ENCODE measurements around the gene MAP10.

Gene MAP10

GRCh38 chr1:232837087-232837486 is 31.9 kb downstream of the MAP10 start:
- no peaks in the 10 kb centered on the region for H3K9me2 ChIP-seq (replicated peaks; ENCODE audit: insufficient read depth, low read length)
- no peaks in the 10 kb centered on the region for H3K27me3 ChIP-seq (replicated peaks; ENCODE audit: insufficient read depth, low read length)
- H3K79me2 ChIP-seq (ENCODE audit: low read length) = no peaks in the 10 kb centered on the region
- no peaks in the 10 kb centered on the region for H3K36me3 ChIP-seq (replicated peaks; ENCODE audit: insufficient read depth, low read length)
- H3K4me3 ChIP-seq (ENCODE audit: low read length) = no peak overlapping the region
- no peak overlapping the region for H3K9ac ChIP-seq (ENCODE audit: low read length)
- no peaks in the 10 kb centered on the region for H3F3A ChIP-seq (ENCODE audit: insufficient read depth, low read length)
- no peak overlapping the region for H3K4me2 ChIP-seq (ENCODE audit: low read depth, low read length)
- no peaks in the 10 kb centered on the region for H3K9me3 ChIP-seq (replicated peaks; ENCODE audit: insufficient read depth, low read length)
- H3K27ac ChIP-seq (ENCODE audit: low read length) = no peak overlapping the region
- H2AFZ ChIP-seq (ENCODE audit: low read length) = no peak overlapping the region
- H3K4me1 ChIP-seq (ENCODE audit: low read length) = no peaks in the 10 kb centered on the region
- H4K20me1 ChIP-seq (ENCODE audit: insufficient read depth, low read length) = no peaks in the 10 kb centered on the region
- no peak for TF ChIP-seq EZH2phosphoT487 (IDR thresholded peaks at IDR 0.05; ENCODE audit: low read length)
- TF ChIP-seq CTCF (IDR thresholded peaks at IDR 0.05; ENCODE audit: low read length) = no peak
- DNase-seq = no peak

DNA sequence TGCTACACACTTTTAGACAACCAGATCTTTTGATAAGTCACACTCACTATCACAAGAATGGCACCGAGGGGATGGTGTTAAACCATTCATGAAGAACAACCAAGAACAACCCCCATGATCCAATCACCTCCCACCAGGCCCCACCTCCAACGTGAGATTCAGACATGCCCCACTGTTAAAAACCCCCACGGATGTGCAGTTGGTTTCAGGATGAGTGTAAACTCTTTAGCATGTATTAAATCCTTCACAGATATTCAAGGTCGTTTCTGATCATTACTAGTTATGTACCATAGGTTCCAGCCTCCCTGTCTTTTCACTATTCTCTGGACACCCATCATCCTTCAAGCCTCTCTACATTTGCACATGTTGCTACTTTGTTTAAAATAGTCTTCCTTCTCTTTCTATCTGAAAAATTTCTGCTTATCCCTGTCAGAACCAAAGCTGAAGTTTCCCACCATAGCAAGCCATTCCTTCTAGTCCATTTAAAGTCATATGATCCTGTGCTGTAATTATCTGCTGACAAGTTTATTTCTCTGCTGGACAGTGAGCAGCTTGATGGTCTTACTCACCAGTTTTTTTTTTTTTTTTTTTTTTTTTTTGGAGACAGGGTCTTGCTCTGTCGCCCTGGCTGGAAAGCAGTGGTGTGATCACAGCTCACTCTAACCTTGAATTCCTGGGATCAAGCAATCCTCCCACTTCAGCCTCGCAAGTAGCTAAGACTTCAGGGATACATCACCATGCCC is 36.8 kb downstream of the MAP10 start:
- no peak overlapping the region for H3K27ac ChIP-seq (ENCODE audit: low read length)
- no peaks in the 10 kb centered on the region for H3K9me3 ChIP-seq (replicated peaks; ENCODE audit: insufficient read depth, low read length)
- no peak overlapping the region for H2AFZ ChIP-seq (ENCODE audit: low read length)
- no peak for DNase-seq
- H4K20me1 ChIP-seq (ENCODE audit: insufficient read depth, low read length) = no peaks in the 10 kb centered on the region
- no peaks in the 10 kb centered on the region for H3K36me3 ChIP-seq (replicated peaks; ENCODE audit: insufficient read depth, low read length)
- H3K27me3 ChIP-seq (replicated peaks; ENCODE audit: insufficient read depth, low read length) = no peaks in the 10 kb centered on the region
- no peaks in the 10 kb centered on the region for H3K4me1 ChIP-seq (ENCODE audit: low read length)
- H3K9ac ChIP-seq (ENCODE audit: low read length) = no peak overlapping the region
- H3F3A ChIP-seq (ENCODE audit: insufficient read depth, low read length) = no peaks in the 10 kb centered on the region
- no peak for TF ChIP-seq EZH2phosphoT487 (IDR thresholded peaks at IDR 0.05; ENCODE audit: low read length)
- no peak for TF ChIP-seq EZH2 (optimal IDR thresholded peaks at IDR 0.05; ENCODE audit: low read depth, low read length)
- no peak for TF ChIP-seq CTCF (IDR thresholded peaks at IDR 0.05; ENCODE audit: low read length)
- no peaks in the 10 kb centered on the region for H3K79me2 ChIP-seq (ENCODE audit: low read length)
- no peaks in the 10 kb centered on the region for H3K9me2 ChIP-seq (replicated peaks; ENCODE audit: insufficient read depth, low read length)
- no peak overlapping the region for H3K4me3 ChIP-seq (ENCODE audit: low read length)
- H3K4me2 ChIP-seq (ENCODE audit: low read depth, low read length) = no peak overlapping the region

DNA sequence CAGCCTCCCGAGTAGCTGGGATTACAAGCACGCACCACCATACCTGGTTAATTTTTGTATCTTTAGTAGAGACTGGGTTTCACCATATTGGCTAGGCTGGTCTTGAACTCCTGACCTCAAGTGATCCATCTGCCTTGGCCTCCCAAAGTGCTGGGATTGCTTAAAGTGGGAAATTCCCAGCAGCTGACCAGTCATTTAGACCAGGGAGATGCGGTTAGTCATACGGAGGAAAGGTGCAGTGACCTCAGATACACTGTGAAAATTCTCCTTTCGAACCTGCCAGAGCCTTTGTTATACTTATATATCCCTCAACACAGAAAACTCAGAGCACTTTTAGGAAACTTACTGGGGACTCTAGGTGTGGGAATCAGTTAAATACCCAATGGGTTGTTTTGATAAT is 39.6 kb downstream of the MAP10 start:
- DNase-seq = no peak
- H3K4me2 ChIP-seq (ENCODE audit: low read depth, low read length) = no peak overlapping the region
- no peak overlapping the region for H3K4me3 ChIP-seq (ENCODE audit: low read length)
- H3K27me3 ChIP-seq (replicated peaks; ENCODE audit: insufficient read depth, low read length) = no peaks in the 10 kb centered on the region
- H4K20me1 ChIP-seq (ENCODE audit: insufficient read depth, low read length) = no peaks in the 10 kb centered on the region
- no peaks in the 10 kb centered on the region for H3F3A ChIP-seq (ENCODE audit: insufficient read depth, low read length)
- no peak overlapping the region for H2AFZ ChIP-seq (ENCODE audit: low read length)
- no peak for TF ChIP-seq EZH2 (optimal IDR thresholded peaks at IDR 0.05; ENCODE audit: low read depth, low read length)
- no peak for TF ChIP-seq EZH2phosphoT487 (IDR thresholded peaks at IDR 0.05; ENCODE audit: low read length)
- no peaks in the 10 kb centered on the region for H3K79me2 ChIP-seq (ENCODE audit: low read length)
- no peak overlapping the region for H3K27ac ChIP-seq (ENCODE audit: low read length)
- H3K9me2 ChIP-seq (replicated peaks; ENCODE audit: insufficient read depth, low read length) = no peaks in the 10 kb centered on the region
- no peaks in the 10 kb centered on the region for H3K36me3 ChIP-seq (replicated peaks; ENCODE audit: insufficient read depth, low read length)
- no peak overlapping the region for H3K9ac ChIP-seq (ENCODE audit: low read length)
- no peaks in the 10 kb centered on the region for H3K9me3 ChIP-seq (replicated peaks; ENCODE audit: insufficient read depth, low read length)
- H3K4me1 ChIP-seq (ENCODE audit: low read length) = no peaks in the 10 kb centered on the region

GRCh38 chr1:232845406-232845955 is 40.3 kb downstream of the MAP10 start:
- Histone ChIP-seq H3K4me2 (ENCODE audit: low read depth, low read length) (no peak overlapping the region), H4K20me1 (ENCODE audit: insufficient read depth, low read length) (no peaks in the 10 kb centered on the region), H3K9ac (ENCODE audit: low read length) (no peak overlapping the region), H3K27ac (ENCODE audit: low read length) (no peak overlapping the region), H3K36me3 (replicated peaks; ENCODE audit: insufficient read depth, low read length) (no peaks in the 10 kb centered on the region), H3K4me3 (ENCODE audit: low read length) (no peak overlapping the region), H3K9me2 (replicated peaks; ENCODE audit: insufficient read depth, low read length) (no peaks in the 10 kb centered on the region), H3K4me1 (ENCODE audit: low read length) (no peaks in the 10 kb centered on the region), H3K9me3 (replicated peaks; ENCODE audit: insufficient read depth, low read length) (no peaks in the 10 kb centered on the region), H3K79me2 (ENCODE audit: low read length) (no peaks in the 10 kb centered on the region), H2AFZ (ENCODE audit: low read length) (no peak overlapping the region), H3K27me3 (replicated peaks; ENCODE audit: insufficient read depth, low read length) (no peaks in the 10 kb centered on the region), H3F3A (ENCODE audit: insufficient read depth, low read length) (no peaks in the 10 kb centered on the region)
- no peak for TF ChIP-seq EZH2phosphoT487 (IDR thresholded peaks at IDR 0.05; ENCODE audit: low read length)
- no peak for TF ChIP-seq CTCF (IDR thresholded peaks at IDR 0.05; ENCODE audit: low read length)
- no peak for TF ChIP-seq EZH2 (optimal IDR thresholded peaks at IDR 0.05; ENCODE audit: low read depth, low read length)
- DNase-seq = no peak
